GM13977 (cell line): ENCODE data around the gene SLC25A42.
A peak's percentile ranks its signal among the peaks of the same experiment; 100 is the strongest.
"Not testable (repeated sequence)": the region's sequence is repeated elsewhere in the genome, so short reads cannot be mapped to it uniquely, and the experiment has no call there.

Experiments used
- DNase-seq: peaks from one replicate; pipeline ENCODE4 v3.0.0; 2012; ENCODE audit warnings: low spot score
- CTCF ChIP-seq: IDR thresholded peaks from 2 replicates; pipeline ENCODE4 v1.5.1; 2012; ENCODE audit warnings: mild to moderate bottlenecking, control low read depth; ENCODE audit not compliant: insufficient read depth; ENCODE audit errors: extremely low read depth, missing control alignments
- in situ Hi-C: fragments of 300-500 bp; cut with MboI; formaldehyde crosslinking; loops from one replicate; pipeline ENCODE4 v1.12.0; 2022; ENCODE audit warnings: low sequenced_read_pairs, low pct_unique_long_range_greater_than_20kb, mixed read lengths, inconsistent platforms; ENCODE audit not compliant: unreplicated experiment

SLC25A42 gene

GRCh38 chr19:19063183-19064097, at the start of gene SLC25A42:
Gene SLC25A42 (plus strand): TSS chr19:19063994. CDS start chr19:19096125, 32,131 bp downstream.
- in situ Hi-C loops = no loop called here
- peak; percentile 100 for DNase-seq
- no peak for TF ChIP-seq CTCF

DNA sequence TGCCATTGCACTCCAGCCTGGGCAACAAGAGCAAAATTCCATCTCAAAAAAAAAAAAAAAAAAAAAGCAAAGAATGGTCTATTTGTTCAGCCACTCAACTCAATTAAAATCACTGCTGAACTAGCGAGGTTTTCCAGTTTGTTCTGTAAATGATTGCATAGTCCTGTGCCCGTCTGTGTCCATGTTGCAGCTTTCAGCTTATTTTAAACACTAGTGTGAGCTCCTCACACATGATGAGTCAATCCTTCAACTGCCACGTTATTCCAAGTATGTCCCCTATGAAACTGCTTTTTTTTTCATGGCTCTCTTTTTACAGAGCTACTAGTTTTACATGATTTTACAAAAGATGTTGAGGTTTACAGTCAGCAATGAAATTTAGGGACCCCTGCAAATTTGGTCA, 42.7 kb upstream of the SLC25A42 start:
- in situ Hi-C loops = no loop called here
- no peak for TF ChIP-seq CTCF
- no peak for DNase-seq

DNA sequence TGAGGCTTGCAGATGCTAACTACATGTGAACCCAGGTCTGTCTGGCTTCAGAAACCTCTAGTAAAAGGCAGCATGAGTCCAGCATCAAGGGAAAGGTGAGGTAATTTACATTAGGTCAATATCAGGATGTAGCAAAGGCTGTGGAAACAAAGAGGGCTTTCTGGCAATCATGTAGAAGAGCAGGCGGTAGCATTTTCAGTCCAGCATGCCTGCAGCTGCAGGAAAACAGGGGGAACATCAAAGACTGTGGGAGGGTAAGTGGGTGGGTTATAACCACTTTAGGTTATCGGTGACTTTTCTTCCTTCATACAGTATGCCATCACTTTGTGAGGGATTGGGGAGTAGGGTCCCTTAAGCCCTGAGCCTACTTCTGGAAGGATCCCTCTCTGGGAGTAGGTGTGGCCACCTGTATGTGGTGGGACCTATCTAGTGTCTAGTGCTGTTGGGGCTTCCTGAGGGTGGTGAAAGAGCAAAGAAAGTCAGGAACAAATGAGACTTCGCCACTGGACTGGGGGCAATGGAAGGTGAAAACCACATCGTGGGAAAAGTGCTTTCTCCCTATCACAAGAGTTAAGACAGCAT, 41.3 kb upstream of the SLC25A42 start:
- in situ Hi-C loops = no loop called here
- no peak for DNase-seq
- TF ChIP-seq CTCF = no peak

- DNase-seq, in situ Hi-C loops: not testable (repeated sequence)
These were observed 40.4 kb upstream of the SLC25A42 start for GRCh38 chr19:19023376-19023775.

DNA sequence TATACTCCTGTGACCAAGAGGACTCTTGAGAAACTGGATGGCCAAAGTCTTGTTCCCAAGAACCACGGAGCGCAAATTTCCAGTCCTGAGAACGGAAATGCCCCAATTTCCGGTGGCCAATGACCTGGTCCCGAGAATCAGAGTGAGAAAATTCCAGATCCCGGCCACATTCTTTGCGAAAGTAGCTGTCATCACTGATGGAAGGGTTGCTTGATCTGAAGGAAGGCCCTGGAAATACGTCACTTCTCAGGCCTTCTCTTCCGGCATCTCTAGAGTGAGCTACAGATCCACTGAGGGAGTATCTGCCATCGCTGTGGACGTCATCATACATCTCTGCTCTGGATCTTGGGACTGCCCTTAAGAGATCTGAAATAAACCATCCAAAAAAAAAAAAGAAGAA, 37.9 kb upstream of the SLC25A42 start:
- in situ Hi-C loops = no loop called here
- DNase-seq = no peak
- no peak for TF ChIP-seq CTCF

- no peak for TF ChIP-seq CTCF
- in situ Hi-C loops = no loop called here
- no peak for DNase-seq
These were observed 37.4 kb upstream of the SLC25A42 start for GRCh38 chr19:19026299-19026971.

DNA sequence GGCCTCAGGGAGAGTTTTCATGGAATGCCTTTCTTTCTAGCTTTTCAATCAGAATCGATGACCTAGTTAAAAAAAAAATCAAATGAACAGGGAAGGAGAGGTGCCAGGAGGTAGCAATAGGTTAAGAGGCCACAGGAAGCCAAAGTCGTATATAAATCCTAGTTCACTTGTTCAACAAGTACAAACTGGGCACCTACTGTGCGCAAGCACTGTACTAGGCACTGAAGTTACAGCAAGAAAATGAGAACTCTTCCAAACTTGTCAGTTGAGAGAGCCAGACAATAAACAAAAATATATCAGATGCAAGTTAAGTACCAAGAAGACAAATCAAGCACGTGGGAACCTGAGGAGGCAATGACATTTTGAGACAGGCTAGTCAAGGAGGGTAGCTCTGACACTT, 36.6 kb upstream of the SLC25A42 start:
- TF ChIP-seq CTCF = no peak
- no peak for DNase-seq
- in situ Hi-C loops = no loop called here
